OCI-LY7 (cell line): ENCODE measurements around the gene QKI. TPM values are rescaled to one million over a fixed set of nuclear protein-coding genes. Genes with fewer than 3 reads are reported as not detected.

Experiments used
- BruUV-seq: library from RNA; stranded (reverse); fragments of 400-500 nt; replicated peaks from 2 replicates; lab custom pipeline; 2021; lab: Mats Ljungman, UMichigan
- CTCF ChIA-PET: fragments of 300-600 bp; sonication (Branson Sonifier 250); formaldehyde crosslinking; loops from one replicate; lab custom pipeline; 2022; ENCODE audit warnings: antibody characterized with exemption; ENCODE audit not compliant: unreplicated experiment; lab: Charles Lee
- POLR2A ChIA-PET: fragments of 300-600 bp; sonication (Branson Sonifier 250); formaldehyde crosslinking; loops from one replicate; lab custom pipeline; 2022; ENCODE audit warnings: antibody characterized with exemption; lab: Charles Lee
- DNase-seq: peaks from one replicate; pipeline ENCODE4 v3.0.0-alpha.2; 2015; ENCODE audit warnings: low spot score
- H2AFZ ChIP-seq: fragments of 200-600 bp; sonication (generic), shearing (Covaris generic); 2 replicates; pipeline ENCODE4 v1.6.1; 2014; ENCODE audit warnings: mild to moderate bottlenecking, antibody characterized with exemption, low read length, moderate library complexity
- H3K27ac ChIP-seq: fragments of 200-600 bp; sonication (generic); 2 replicates; pipeline ENCODE4 v1.5.1; 2014; ENCODE audit warnings: mixed run types, low read depth, mild to moderate bottlenecking, moderate library complexity, low read length, inconsistent platforms; ENCODE audit not compliant: poor library complexity, severe bottlenecking
- H3K36me3 ChIP-seq: fragments of 200-600 bp; sonication (generic); 2 replicates; pipeline ENCODE4 v1.6.1; 2014; ENCODE audit warnings: mild to moderate bottlenecking, antibody characterized with exemption, low read length, moderate library complexity, mixed read lengths; ENCODE audit not compliant: insufficient read depth
- H3K4me1 ChIP-seq: fragments of 200-600 bp; sonication (generic); 2 replicates; pipeline ENCODE4 v1.5.1; 2014; ENCODE audit warnings: mild to moderate bottlenecking, low read length; ENCODE audit not compliant: insufficient read depth, poor library complexity, severe bottlenecking
- H3K4me2 ChIP-seq: fragments of 200-600 bp; sonication (generic); 2 replicates; pipeline ENCODE4 v1.6.1; 2014; ENCODE audit warnings: mild to moderate bottlenecking, low read length
- H3K4me3 ChIP-seq: fragments of 200-600 bp; sonication (generic); 2 replicates; pipeline ENCODE4 v1.5.1; 2014; ENCODE audit warnings: mild to moderate bottlenecking, low read depth, low read length; ENCODE audit not compliant: poor library complexity, severe bottlenecking
- H3K79me2 ChIP-seq: fragments of 200-600 bp; sonication (generic); 2 replicates; pipeline ENCODE4 v1.6.1; 2016; ENCODE audit warnings: low read depth, mild to moderate bottlenecking, low read length, moderate library complexity, mixed read lengths; ENCODE audit not compliant: insufficient read depth
- H3K9me2 ChIP-seq: fragments of 200-600 bp; sonication (generic); 2 replicates; pipeline ENCODE4 v1.6.1; 2016; ENCODE audit warnings: mild to moderate bottlenecking, low read length, mixed read lengths; ENCODE audit not compliant: insufficient read depth
- H3K9me3 ChIP-seq: fragments of 200-600 bp; sonication (generic); 2 replicates; pipeline ENCODE4 v1.6.1; 2014; ENCODE audit warnings: mild to moderate bottlenecking, mixed run types, low read length, mixed read lengths
- H4K20me1 ChIP-seq: fragments of 200-600 bp; sonication (generic); 2 replicates; pipeline ENCODE4 v1.6.1; 2014; ENCODE audit warnings: mild to moderate bottlenecking, antibody characterized with exemption, low read length, moderate library complexity, mixed read lengths; ENCODE audit not compliant: insufficient read depth
- CTCF ChIP-seq: fragments of 200-600 bp; sonication (generic); conservative IDR thresholded peaks from 2 replicates; pipeline ENCODE4 v1.5.1; 2014; ENCODE audit warnings: mild to moderate bottlenecking, antibody characterized with exemption, low read length, moderate library complexity, mixed read lengths
- EZH2phosphoT487 ChIP-seq: fragments of 200-600 bp; sonication (generic); IDR thresholded peaks from 2 replicates; pipeline ENCODE4 v1.6.1; 2018; ENCODE audit warnings: low read depth, borderline replicate concordance, mild to moderate bottlenecking, mixed run types, antibody characterized with exemption, low read length, moderate library complexity, mixed read lengths
- intact Hi-C: fragments of 100-400 bp; cut with micrococcal nuclease; formaldehyde crosslinking; loops from one replicate; pipeline ENCODE4 v1.10.0; 2022; ENCODE audit not compliant: unreplicated experiment
- total RNA-seq, 2 experiments: library from RNA; depleted of rRNA in 1 of 2; stranded (reverse); fragments of >200 nt in 1 of 2; shearing (Covaris generic) in 1 of 2; gene quantifications; 2 replicates each; pipeline ENCODE4 v1.2.3, GENCODE V29; 2014 to 2022

QKI gene
- total RNA-seq, 2 experiments from 2014 or later, result 55.4 to 74.5 TPM

GRCh38 chr6:163613668-163614067 lies 199.2 kb downstream of the QKI start:
- Histone ChIP-seq H2AFZ (no peak overlapping the region), H3K4me2 (no peak overlapping the region), H3K36me3 (no peaks in the 10 kb centered on the region), H4K20me1 (no peaks in the 10 kb centered on the region), H3K79me2 (no peaks in the 10 kb centered on the region), H3K9me3 (no peaks in the 10 kb centered on the region), H3K27ac (no peak overlapping the region), H3K9me2 (no peaks in the 10 kb centered on the region), H3K4me1 (no peaks in the 10 kb centered on the region), H3K4me3 (no peak overlapping the region)
- DNase-seq, result no peak
- BruUV-seq, result no TSS peak
- intact Hi-C loops, result no loop called here
- CTCF ChIA-PET, result no interaction called here
- POLR2A ChIA-PET, result interaction anchor here (0.5 kb wide), 1 partner anchor 234 kb away, joined by 3 read pairs; no protein-coding TSS in a partner anchor
- TF ChIP-seq EZH2phosphoT487, result no peak
- no peak for TF ChIP-seq CTCF

GRCh38 chr6:163616452-163616851 lies 201.9 kb downstream of the QKI start:
- H3K27ac ChIP-seq, result no peak overlapping the region
- no peaks in the 10 kb centered on the region for H3K36me3 ChIP-seq
- H3K79me2 ChIP-seq, result no peaks in the 10 kb centered on the region
- no peak for DNase-seq
- intact Hi-C loops, result no loop called here
- BruUV-seq, result no TSS peak
- POLR2A ChIA-PET, result interaction anchor here (1.1 kb wide), 1 partner anchor 258 kb away, joined by 3 read pairs; no protein-coding TSS in a partner anchor
- no peaks in the 10 kb centered on the region for H3K9me3 ChIP-seq
- no peak overlapping the region for H2AFZ ChIP-seq
- TF ChIP-seq EZH2phosphoT487 (no peak), CTCF (no peak)
- CTCF ChIA-PET, result interaction anchor here (0.6 kb wide), 1 partner anchor 241 kb away, joined by 3 read pairs; no protein-coding TSS in a partner anchor
- H4K20me1 ChIP-seq, result no peaks in the 10 kb centered on the region
- H3K4me2 ChIP-seq, result no peak overlapping the region
- H3K9me2 ChIP-seq, result no peaks in the 10 kb centered on the region
- H3K4me1 ChIP-seq, result peaks cover 7% of the 10 kb centered on the region
- H3K4me3 ChIP-seq, result no peak overlapping the region

- Histone ChIP-seq H3K27ac (no peak overlapping the region), H3K36me3 (no peaks in the 10 kb centered on the region), H4K20me1 (no peaks in the 10 kb centered on the region), H3K9me2 (no peaks in the 10 kb centered on the region), H3K79me2 (no peaks in the 10 kb centered on the region), H3K4me3 (no peak overlapping the region), H3K9me3 (no peaks in the 10 kb centered on the region), H3K4me1 (peaks cover 7% of the 10 kb centered on the region), H2AFZ (no peak overlapping the region), H3K4me2 (no peak overlapping the region)
- ChIA-PET POLR2A (no interaction called here), CTCF (no interaction called here)
- TF ChIP-seq EZH2phosphoT487 (no peak), CTCF (no peak)
- no TSS peak for BruUV-seq
- no peak for DNase-seq
- intact Hi-C loops, result no loop called here
Measured at GRCh38 chr6:163617549-163617948, 203.0 kb downstream of the QKI start.
